DOHH2 (cell line): ENCODE measurements around the gene LGALS9.
"Not testable (repeated sequence)": the region's sequence is repeated elsewhere in the genome, so short reads cannot be mapped to it uniquely, and the experiment has no call there.

ENCODE experiments used
- H3F3A ChIP-seq: fragments of 200-600 bp; sonication (generic), shearing (Covaris generic); 2 replicates; pipeline ENCODE4 v1.6.0; 2016; ENCODE audit warnings: antibody characterized with exemption, mild to moderate bottlenecking; ENCODE audit not compliant: control insufficient read depth, insufficient read depth
- H3K27ac ChIP-seq: fragments of 200-600 bp; sonication (generic); 2 replicates; pipeline ENCODE4 v1.5.1; 2014; ENCODE audit warnings: low read depth, mild to moderate bottlenecking, low read length, moderate library complexity
- H3K27me3 ChIP-seq: fragments of 200-600 bp; sonication (generic); 2 replicates; pipeline ENCODE4 v1.6.1; 2014; ENCODE audit warnings: mild to moderate bottlenecking, low read length, mixed read lengths; ENCODE audit not compliant: control insufficient read depth
- H3K36me3 ChIP-seq: fragments of 200-600 bp; sonication (generic); 2 replicates; pipeline ENCODE4 v1.6.1; 2014; ENCODE audit warnings: mild to moderate bottlenecking, low read length, moderate library complexity, mixed read lengths; ENCODE audit not compliant: control insufficient read depth
- H3K4me1 ChIP-seq: fragments of 200-600 bp; sonication (generic); 2 replicates; pipeline ENCODE4 v1.6.1; 2014; ENCODE audit warnings: mild to moderate bottlenecking, low read length, mixed read lengths; ENCODE audit not compliant: control insufficient read depth
- H3K4me2 ChIP-seq: fragments of 200-600 bp; sonication (generic); 2 replicates; pipeline ENCODE4 v1.6.0; 2014; ENCODE audit warnings: mild to moderate bottlenecking, low read length, moderate library complexity
- H3K4me3 ChIP-seq: fragments of 200-600 bp; sonication (generic); 2 replicates; pipeline ENCODE4 v1.5.1; 2014; ENCODE audit warnings: mild to moderate bottlenecking, low read length, mixed read lengths
- H3K79me2 ChIP-seq: fragments of 200-600 bp; sonication (generic); 2 replicates; pipeline ENCODE4 v1.6.1; 2014; ENCODE audit warnings: mild to moderate bottlenecking, low read length, mixed read lengths; ENCODE audit not compliant: control insufficient read depth
- H3K9me2 ChIP-seq: fragments of 200-600 bp; sonication (generic); replicated peaks from 2 replicates; pipeline ENCODE4 v1.6.1; 2014; ENCODE audit warnings: mild to moderate bottlenecking, low read length, mixed read lengths; ENCODE audit not compliant: control insufficient read depth
- H3K9me3 ChIP-seq: fragments of 200-600 bp; sonication (generic); 2 replicates; pipeline ENCODE4 v1.6.1; 2014; ENCODE audit warnings: antibody characterized with exemption, low read length, mixed read lengths; ENCODE audit not compliant: control insufficient read depth, insufficient read depth
- H4K20me1 ChIP-seq: fragments of 200-600 bp; sonication (generic); 2 replicates; pipeline ENCODE4 v1.6.0; 2014; ENCODE audit warnings: low read depth, mild to moderate bottlenecking, antibody characterized with exemption, low read length, moderate library complexity; ENCODE audit not compliant: control insufficient read depth, insufficient read depth
- CTCF ChIP-seq: fragments of 200-600 bp; sonication (generic); IDR thresholded peaks from one replicate; pipeline ENCODE4 v1.5.1; 2014; ENCODE audit warnings: antibody characterized with exemption, mild to moderate bottlenecking, low read depth, low read length; ENCODE audit not compliant: poor library complexity, severe bottlenecking
- EZH2phosphoT487 ChIP-seq: fragments of 200-600 bp; sonication (generic); IDR thresholded peaks from 2 replicates; pipeline ENCODE4 v1.6.1; 2017; ENCODE audit warnings: borderline replicate concordance, mild to moderate bottlenecking, antibody characterized with exemption, low read length, moderate library complexity, mixed read lengths

Gene LGALS9

DNA sequence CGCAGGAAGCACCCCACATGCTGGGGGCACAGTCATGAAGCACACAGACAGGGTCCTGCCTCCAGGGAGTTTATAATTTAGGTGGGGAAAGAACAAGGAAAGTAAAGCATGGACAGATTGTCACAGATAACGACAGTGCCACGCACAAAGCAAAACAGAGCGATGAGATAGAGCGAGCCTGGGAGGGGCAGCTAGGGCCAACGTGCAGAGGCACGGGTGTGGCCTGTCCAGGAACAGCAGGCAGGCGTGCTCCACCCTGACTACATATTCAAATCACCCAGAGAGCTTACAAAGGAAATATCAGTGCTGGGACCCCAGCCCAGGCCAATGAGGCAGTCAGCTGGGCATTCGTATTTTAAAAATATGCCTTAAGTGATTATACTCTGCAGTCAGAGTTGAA is 16.8 kb downstream of the LGALS9 start:
- Histone ChIP-seq H3K9me3 (no peaks in the 10 kb centered on the region), H3K27me3 (no peaks in the 10 kb centered on the region), H3K9me2 (no peaks in the 10 kb centered on the region), H3K79me2 (no peaks in the 10 kb centered on the region), H3F3A (no peaks in the 10 kb centered on the region), H4K20me1 (no peaks in the 10 kb centered on the region), H3K4me1 (no peaks in the 10 kb centered on the region), H3K36me3 (no peaks in the 10 kb centered on the region), H3K27ac (no peak overlapping the region), H3K4me3 (no peak overlapping the region), H3K4me2 (no peak overlapping the region)
- TF ChIP-seq EZH2phosphoT487 (no peak), CTCF (no peak)

GRCh38 chr17:27649111-27649571 is 18.2 kb downstream of the LGALS9 start:
- not testable (repeated sequence) for H3K36me3 ChIP-seq, H3K4me3 ChIP-seq, H3F3A ChIP-seq, H3K4me1 ChIP-seq, H3K9me3 ChIP-seq, H3K4me2 ChIP-seq, H3K27me3 ChIP-seq, H4K20me1 ChIP-seq, H3K79me2 ChIP-seq, H3K27ac ChIP-seq, H3K9me2 ChIP-seq

DNA sequence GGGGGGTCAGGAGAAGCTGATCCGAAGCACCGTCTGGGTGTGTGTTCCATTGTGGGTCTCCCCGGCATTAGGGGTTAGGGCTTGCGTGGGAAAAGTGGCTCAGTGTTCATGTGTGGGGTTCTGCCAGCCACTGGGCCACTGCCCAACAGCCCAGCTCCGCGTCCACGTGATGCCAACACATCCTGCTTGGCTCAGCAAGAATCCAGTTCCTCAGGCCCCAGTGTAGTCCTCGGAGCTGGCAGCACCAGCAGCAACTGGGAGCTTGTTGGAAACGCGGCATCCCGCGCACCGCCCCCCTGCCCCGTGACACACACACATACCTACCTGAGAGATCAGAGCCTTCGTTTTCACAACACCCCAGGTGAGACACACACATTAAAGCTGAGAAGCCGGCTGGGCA is 18.9 kb downstream of the LGALS9 start:
- TF ChIP-seq CTCF (no peak), EZH2phosphoT487 (no peak)
- H3K4me2 ChIP-seq = no peak overlapping the region
- H3K36me3 ChIP-seq = no peaks in the 10 kb centered on the region
- no peaks in the 10 kb centered on the region for H3K79me2 ChIP-seq
- peaks cover 4% of the 10 kb centered on the region for H3K4me1 ChIP-seq
- H3K9me3 ChIP-seq = no peaks in the 10 kb centered on the region
- no peaks in the 10 kb centered on the region for H3F3A ChIP-seq
- no peaks in the 10 kb centered on the region for H3K9me2 ChIP-seq
- H3K27me3 ChIP-seq = no peaks in the 10 kb centered on the region
- no peak overlapping the region for H3K4me3 ChIP-seq
- H4K20me1 ChIP-seq = no peaks in the 10 kb centered on the region
- no peak overlapping the region for H3K27ac ChIP-seq

DNA sequence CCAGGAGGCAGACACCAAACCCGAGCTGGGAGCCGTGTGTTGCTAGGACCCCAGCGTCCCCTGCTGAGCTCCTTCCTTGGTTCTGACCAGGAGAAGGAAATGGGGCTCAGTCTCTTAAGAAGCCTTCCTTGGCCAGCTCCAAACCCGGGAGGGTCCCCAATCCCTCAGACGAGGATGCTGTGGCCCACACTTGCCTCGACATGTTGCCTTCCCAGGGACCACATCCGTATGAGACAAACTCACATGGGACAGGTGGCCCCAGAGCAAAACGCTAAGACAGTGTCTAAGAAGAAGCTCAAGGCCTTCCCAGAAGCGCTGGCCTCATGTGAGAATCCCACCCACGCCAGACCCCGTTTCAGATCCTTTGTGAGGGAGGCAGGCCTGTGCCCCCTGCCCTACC is 19.8 kb downstream of the LGALS9 start:
- peaks cover 4% of the 10 kb centered on the region for H3K4me1 ChIP-seq
- H3K4me3 ChIP-seq = no peak overlapping the region
- no peak overlapping the region for H3K4me2 ChIP-seq
- H3K27me3 ChIP-seq = no peaks in the 10 kb centered on the region
- no peaks in the 10 kb centered on the region for H3K9me3 ChIP-seq
- H3K9me2 ChIP-seq = no peaks in the 10 kb centered on the region
- H3K27ac ChIP-seq = no peak overlapping the region
- H4K20me1 ChIP-seq = no peaks in the 10 kb centered on the region
- no peaks in the 10 kb centered on the region for H3K36me3 ChIP-seq
- no peaks in the 10 kb centered on the region for H3K79me2 ChIP-seq
- no peak for TF ChIP-seq EZH2phosphoT487
- TF ChIP-seq CTCF = no peak
- no peaks in the 10 kb centered on the region for H3F3A ChIP-seq
